Neuron (in vitro differentiated cells): ENCODE data around the gene FRZB.
"Not testable (repeated sequence)": the region's sequence is repeated elsewhere in the genome, so short reads cannot be mapped to it uniquely, and the experiment has no call there.

Experiments used
- H2AFZ ChIP-seq: one replicate; pipeline ENCODE4 v1.6.1; 2013; ENCODE audit warnings: low read depth, mild to moderate bottlenecking, inconsistent platforms, low read length, moderate library complexity
- H3K27me3 ChIP-seq: one replicate; pipeline ENCODE4 v1.6.1; 2013; ENCODE audit warnings: low read length; ENCODE audit not compliant: insufficient read depth
- H3K36me3 ChIP-seq: one replicate; pipeline ENCODE4 v1.6.1; 2013; ENCODE audit warnings: low read length; ENCODE audit not compliant: insufficient read depth
- H3K4me1 ChIP-seq: one replicate; pipeline ENCODE4 v1.6.1; 2013; ENCODE audit warnings: low read length; ENCODE audit not compliant: insufficient read depth
- H3K4me3 ChIP-seq: 2 replicates; pipeline ENCODE4 v1.5.1; 2013; ENCODE audit warnings: mild to moderate bottlenecking, low read length, moderate library complexity
- H3K9me3 ChIP-seq: one replicate; pipeline ENCODE4 v1.6.1; 2013; ENCODE audit warnings: low read length

The FRZB gene

DNA sequence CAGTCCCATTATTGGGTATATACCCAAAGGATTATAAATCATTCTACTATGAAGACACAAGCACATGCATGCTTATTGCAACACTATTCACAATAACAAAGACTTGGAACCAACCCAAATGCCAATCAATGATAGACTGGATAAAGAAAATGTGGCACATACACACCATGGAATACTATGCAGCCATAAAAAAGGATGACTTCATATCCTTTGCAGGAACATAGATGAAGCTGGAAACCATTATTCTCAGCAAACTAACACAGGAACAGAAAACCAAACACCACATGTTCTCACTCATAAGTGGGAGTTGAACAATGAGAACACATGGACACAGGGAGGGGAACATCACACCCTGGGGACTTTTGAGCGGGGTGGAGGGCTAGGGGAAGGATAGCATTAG lies 13.7 kb upstream of the FRZB start:
- H3K4me1 ChIP-seq, H3K9me3 ChIP-seq, H3K4me3 ChIP-seq, H3K36me3 ChIP-seq, H2AFZ ChIP-seq, H3K27me3 ChIP-seq: not testable (repeated sequence)

DNA sequence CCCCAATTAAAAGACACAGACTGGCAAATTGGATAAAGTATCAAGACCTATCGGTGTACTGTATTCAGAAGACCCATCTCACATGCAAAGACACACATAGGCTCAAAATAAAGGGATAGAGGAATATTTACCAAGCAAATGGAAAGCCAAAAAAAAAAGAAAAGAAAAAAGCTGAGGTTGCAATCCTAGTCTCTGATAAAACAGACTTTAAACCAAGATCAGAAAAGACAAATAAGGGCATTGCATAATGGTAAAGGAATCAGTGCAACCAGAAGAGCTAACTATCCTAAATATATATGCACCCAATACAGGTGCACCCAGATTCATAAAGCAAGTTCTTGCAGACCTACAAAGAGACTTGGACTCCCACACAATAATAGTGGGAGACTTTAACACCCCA lies 10.2 kb upstream of the FRZB start:
- H3K36me3 ChIP-seq, H2AFZ ChIP-seq, H3K27me3 ChIP-seq, H3K9me3 ChIP-seq, H3K4me1 ChIP-seq, H3K4me3 ChIP-seq: not testable (repeated sequence)

DNA sequence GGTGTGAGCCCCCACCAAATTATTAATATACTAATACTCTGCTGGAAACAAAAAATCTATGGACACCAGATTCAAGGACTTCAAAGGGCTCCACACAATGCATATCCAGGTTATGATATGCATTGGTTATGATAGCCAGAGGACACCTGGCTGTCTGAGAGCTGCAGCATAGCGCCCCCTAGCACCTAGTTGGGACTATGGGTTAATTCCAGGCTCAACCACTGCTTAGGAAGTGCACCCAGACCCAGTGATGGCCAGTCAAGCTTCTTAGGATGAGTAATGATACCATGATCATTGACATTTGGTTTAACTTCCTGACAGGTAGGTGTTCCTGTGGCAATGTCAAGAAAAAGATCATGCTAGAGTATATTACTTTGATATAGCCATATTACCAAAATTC lies 3.8 kb upstream of the FRZB start:
- Histone ChIP-seq H3K4me3 (no peak overlapping the region), H2AFZ (no peak overlapping the region), H3K4me1 (peaks cover 19% of the 10 kb centered on the region), H3K36me3 (no peaks in the 10 kb centered on the region), H3K9me3 (no peaks in the 10 kb centered on the region), H3K27me3 (peaks cover 9% of the 10 kb centered on the region)

DNA sequence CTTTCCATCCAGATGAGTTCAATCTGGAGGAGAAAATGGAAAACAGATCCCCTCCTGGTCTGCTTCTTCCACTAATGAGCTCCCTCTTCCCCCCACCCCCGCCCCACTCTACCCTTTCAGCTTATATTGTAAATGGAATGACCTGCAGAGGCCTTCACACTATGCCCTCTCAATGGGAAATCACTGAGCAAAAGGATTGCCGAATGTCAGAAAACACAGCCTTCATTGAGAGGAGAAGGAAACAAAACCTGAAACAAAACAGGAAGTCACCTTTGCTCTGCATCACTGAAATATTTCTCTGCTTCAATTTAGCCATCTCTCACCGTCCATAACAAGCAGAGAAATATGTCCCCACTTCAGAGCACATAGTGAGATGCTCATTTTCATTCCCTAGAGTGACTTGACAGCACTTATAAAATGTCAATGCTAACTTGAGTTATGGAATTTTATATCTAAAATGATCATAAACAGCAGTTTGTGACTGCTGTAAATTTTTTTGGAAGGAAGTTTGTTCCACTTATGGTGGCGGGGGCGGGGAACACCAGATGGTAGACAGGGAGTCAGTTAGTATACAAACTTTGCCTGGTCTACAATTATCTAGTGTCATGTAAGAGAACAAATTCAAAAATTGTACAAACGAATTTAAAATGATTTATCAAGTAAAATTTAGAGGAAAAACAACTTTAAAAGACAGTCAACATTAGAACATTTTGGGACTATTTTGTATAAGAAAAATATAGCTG lies 1.8 kb upstream of the FRZB start:
- Histone ChIP-seq H3K4me3 (peak overlapping the region; percentile 46), H2AFZ (no peak overlapping the region), H3K36me3 (no peaks in the 10 kb centered on the region), H3K4me1 (peaks cover 19% of the 10 kb centered on the region), H3K27me3 (peaks cover 11% of the 10 kb centered on the region), H3K9me3 (no peaks in the 10 kb centered on the region)

DNA sequence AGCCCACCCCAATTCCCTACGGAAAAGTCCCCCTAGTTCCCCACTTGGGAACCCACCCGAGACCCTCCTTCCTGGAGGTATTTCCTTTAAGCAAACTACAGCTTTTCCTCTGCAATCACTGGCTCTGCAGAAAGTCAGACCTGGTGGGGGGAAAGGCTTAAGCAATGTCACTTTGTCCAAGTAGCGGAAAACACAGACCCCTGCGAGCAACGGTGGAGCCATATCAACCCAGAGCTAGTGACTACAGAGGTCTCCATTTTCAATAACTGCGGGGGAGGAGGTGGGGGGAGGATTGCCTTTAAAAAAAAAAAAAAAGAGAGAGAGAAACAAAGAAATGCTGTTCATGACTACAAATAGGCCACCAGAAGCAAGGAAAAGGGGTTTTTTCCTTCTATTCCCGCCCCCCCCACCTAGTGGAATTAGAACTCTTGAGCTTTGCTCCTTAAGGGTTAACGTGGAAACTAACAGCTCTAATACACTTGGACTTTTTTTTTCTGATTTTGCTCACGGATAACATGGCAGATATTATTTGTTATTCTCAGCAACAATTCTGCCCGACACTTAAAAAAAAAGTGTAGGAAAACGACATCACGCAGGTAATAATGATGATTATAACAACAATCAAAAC lies 1.1 kb upstream of the FRZB start:
- Histone ChIP-seq H3K4me3 (peak overlapping the region; percentile 46), H3K4me1 (peaks cover 19% of the 10 kb centered on the region), H3K9me3 (no peaks in the 10 kb centered on the region), H3K27me3 (peaks cover 11% of the 10 kb centered on the region), H3K36me3 (no peaks in the 10 kb centered on the region), H2AFZ (peak overlapping the region; percentile 63)

DNA sequence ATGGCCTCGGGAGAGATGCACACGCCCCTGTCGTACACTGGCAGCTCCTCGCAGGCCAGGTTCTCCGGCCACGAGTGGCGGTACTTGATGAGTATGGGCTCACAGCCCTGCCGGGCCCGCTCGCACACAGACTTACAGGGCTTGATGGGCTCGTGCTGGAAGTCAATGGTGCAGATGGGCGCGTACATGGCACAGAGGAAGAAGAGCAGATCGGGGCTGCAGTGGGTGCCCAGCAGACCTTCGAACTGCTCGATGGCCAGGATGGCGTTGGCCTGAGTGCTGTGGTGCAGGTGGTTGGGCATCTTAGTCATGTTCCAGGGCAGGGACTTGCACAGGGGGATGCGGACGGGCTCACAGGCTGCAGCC lies 359 bp downstream of the FRZB start:
- no peaks in the 10 kb centered on the region for H3K9me3 ChIP-seq
- peaks cover 19% of the 10 kb centered on the region for H3K4me1 ChIP-seq
- H2AFZ ChIP-seq: peak overlapping the region; percentile 63
- H3K4me3 ChIP-seq: peak overlapping the region; percentile 46
- H3K27me3 ChIP-seq: peaks cover 11% of the 10 kb centered on the region
- no peaks in the 10 kb centered on the region for H3K36me3 ChIP-seq

DNA sequence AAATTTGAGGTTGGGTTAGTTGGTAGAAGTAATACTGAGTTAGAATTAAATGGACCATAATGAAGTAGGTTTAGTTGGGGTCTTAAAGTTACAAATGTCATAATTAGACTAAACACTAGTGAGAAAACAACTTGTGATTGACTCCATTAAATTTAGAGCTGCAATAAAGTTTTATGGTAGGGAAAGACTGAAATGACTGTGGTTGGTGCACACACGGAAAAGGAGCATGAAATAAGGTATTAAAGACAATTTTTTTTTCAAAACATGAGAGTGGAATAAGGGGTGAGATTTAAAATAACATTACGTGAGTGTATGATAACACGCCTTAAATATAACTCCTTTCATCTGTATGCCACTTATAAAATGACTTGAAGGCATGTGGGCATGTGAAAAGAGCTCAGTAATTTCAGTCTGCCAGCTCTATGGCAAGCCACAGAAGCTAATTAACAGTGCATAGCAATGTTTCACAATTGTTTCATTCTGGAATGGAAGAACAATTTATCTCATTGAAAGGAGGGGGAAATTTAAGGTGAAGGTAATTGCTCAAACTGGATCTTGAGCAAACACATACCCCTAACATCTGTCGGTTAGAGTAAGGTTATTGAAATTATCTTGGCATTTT lies 1.4 kb downstream of the FRZB start:
- H3K4me3 ChIP-seq: no peak overlapping the region
- H3K4me1 ChIP-seq: peaks cover 19% of the 10 kb centered on the region
- H2AFZ ChIP-seq: no peak overlapping the region
- H3K9me3 ChIP-seq: no peaks in the 10 kb centered on the region
- no peaks in the 10 kb centered on the region for H3K36me3 ChIP-seq
- H3K27me3 ChIP-seq: peaks cover 11% of the 10 kb centered on the region

DNA sequence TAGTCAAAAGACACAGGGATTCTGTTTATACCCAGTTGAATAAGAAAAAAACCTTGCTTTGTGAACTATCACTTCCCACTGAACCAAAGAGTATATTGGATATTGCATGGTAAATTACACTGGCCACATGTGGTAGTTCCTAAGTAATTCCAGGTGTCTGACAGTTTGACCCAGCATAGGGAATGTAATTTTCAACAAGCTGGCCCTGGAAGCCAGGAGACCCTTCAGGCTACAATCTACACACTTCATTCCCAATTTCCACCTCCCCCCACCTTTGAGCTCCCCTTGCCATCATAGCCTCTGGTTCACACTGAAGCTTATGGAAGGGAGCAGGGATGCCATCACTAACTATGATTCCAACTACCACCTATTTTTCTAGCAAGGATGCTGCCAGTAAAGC lies 2.8 kb downstream of the FRZB start:
- Histone ChIP-seq H3K27me3 (peaks cover 11% of the 10 kb centered on the region), H3K4me3 (no peak overlapping the region), H3K9me3 (no peaks in the 10 kb centered on the region), H3K36me3 (no peaks in the 10 kb centered on the region), H3K4me1 (peaks cover 19% of the 10 kb centered on the region), H2AFZ (no peak overlapping the region)

DNA sequence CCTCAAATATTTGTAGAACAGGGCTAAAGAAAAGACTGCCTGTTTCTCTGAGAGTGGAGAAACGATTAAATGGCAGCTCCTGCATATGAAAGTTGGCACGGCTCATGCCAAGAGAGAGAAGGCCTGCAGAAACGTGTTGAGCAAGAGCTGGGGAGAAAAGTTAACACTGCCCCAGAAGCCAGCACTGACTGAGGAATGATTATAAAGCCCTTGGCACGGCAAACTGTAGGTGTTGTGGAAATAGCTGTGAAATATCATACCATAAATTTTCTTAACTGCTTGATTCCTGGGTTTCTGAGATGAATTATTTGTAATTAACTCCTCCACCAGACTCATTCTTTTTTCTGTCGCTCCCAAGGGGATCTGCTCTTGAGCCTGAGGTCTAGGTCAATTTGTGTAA lies 4.3 kb downstream of the FRZB start:
- Histone ChIP-seq H3K4me1 (peaks cover 5% of the 10 kb centered on the region), H3K9me3 (no peaks in the 10 kb centered on the region), H3K36me3 (no peaks in the 10 kb centered on the region), H3K4me3 (no peak overlapping the region), H2AFZ (no peak overlapping the region), H3K27me3 (peaks cover 11% of the 10 kb centered on the region)

DNA sequence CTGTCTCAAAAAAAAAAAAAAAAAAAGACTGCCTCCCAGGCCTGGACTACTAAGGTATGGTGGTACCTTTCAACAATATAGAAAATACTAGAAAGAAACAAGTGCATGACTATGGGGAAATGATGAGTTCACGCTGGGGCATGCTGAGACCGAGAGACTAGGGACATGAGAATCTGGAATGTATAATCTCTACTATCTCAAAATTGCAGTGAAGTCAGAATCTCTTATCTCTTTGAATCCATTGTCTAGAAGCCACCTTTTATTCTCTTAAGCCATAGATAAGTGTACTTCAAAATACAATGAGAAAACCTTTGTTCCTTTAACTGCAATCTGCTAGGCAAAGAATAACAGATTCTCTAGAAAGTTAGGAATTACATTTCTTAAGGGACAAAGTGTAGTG lies 5.6 kb downstream of the FRZB start:
- H3K36me3 ChIP-seq: no peaks in the 10 kb centered on the region
- no peaks in the 10 kb centered on the region for H3K4me1 ChIP-seq
- no peak overlapping the region for H2AFZ ChIP-seq
- H3K27me3 ChIP-seq: peaks cover 6% of the 10 kb centered on the region
- no peaks in the 10 kb centered on the region for H3K9me3 ChIP-seq
- H3K4me3 ChIP-seq: no peak overlapping the region

DNA sequence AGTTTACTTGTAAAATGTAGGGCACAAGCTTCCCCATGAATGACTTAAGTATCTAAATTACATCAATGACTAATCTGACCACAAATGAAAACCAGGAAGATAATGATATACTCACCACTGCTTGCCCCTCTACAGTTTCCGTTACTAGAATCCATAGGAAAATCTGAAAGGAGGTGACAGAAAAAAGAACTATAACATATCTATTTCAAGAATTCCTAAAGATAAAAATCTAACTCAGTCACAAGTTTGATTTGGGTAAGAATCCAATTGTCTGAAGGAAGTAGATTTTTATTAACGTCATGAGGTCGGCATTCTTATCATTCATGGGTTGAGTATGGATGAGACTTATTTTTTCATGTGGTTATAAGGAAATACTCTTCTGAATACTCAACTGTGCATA lies 7.8 kb downstream of the FRZB start:
- no peak overlapping the region for H3K4me3 ChIP-seq
- H3K36me3 ChIP-seq: no peaks in the 10 kb centered on the region
- no peaks in the 10 kb centered on the region for H3K27me3 ChIP-seq
- no peaks in the 10 kb centered on the region for H3K9me3 ChIP-seq
- no peak overlapping the region for H2AFZ ChIP-seq
- H3K4me1 ChIP-seq: no peaks in the 10 kb centered on the region

DNA sequence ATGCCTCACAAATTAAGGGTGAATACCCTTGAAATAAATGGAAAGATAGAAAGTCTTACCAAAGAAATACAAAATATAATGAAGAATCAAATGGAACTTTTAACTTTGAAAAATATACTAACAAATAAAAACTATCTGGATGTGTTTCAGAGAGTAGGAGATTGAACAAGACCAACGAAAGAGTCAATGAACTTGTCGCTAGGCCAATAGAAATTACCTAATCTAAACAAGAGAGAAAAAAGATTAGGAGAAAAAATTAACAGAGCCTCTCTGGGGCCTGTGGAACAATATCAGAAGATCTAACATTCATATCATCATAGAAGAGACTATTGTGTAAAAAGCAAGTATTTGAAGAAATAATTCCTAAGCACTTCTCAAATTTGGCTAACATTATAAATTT lies 11.1 kb downstream of the FRZB start:
- Histone ChIP-seq H3K4me3 (no peak overlapping the region), H3K36me3 (no peaks in the 10 kb centered on the region)

DNA sequence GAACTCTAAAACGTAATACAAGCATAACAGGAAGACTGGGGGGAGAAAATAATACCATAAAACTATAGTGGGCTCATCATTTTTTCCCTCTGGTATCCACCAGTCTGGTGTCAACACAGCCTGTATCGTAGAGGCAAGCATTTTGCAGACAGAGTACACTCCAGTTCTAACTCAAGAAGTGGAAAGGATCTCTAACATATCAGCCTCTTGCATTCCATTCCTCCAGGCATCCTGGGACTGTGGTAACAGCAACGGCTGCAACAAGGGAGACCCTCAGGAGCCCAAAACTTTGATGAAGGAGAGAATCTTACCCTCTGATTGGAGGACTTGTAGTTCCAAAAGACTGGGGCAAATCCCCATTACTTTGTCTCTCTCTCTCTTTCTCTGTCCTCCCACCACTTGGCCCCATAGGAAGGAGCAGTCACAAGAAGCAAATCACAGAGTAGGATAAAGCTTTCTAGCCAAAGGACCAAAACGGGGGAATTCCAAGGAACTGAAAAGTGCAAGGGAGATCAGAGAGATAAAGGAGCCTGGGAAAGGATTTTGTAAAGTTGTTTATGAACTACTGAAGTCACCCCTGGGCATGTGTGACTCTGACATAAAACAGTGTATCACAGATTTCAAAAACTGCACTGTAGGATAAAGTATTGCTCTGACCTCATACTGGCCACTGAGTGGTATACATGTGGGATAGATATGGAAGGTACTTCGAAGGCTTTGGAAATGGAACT lies 11.9 kb downstream of the FRZB start:
- H2AFZ ChIP-seq: no peak overlapping the region
- H3K4me3 ChIP-seq: no peak overlapping the region
- no peaks in the 10 kb centered on the region for H3K9me3 ChIP-seq
- H3K27me3 ChIP-seq: no peaks in the 10 kb centered on the region
- H3K36me3 ChIP-seq: no peaks in the 10 kb centered on the region
- H3K4me1 ChIP-seq: no peaks in the 10 kb centered on the region

More for the DNA sequence above, 11.1 kb downstream of the FRZB start:
- Histone ChIP-seq H3K4me1 (no peaks in the 10 kb centered on the region), H3K27me3 (no peaks in the 10 kb centered on the region), H2AFZ (no peak overlapping the region), H3K9me3 (no peaks in the 10 kb centered on the region)
